HG03521 (cell line): ENCODE data around the gene DNA2.
A peak's percentile ranks its signal among the peaks of the same experiment; 100 is the strongest.
"Not testable (repeated sequence)": the region's sequence is repeated elsewhere in the genome, so short reads cannot be mapped to it uniquely, and the experiment has no call there.

Experiments used
- ATAC-seq: cut with Tn5 transposase; IDR thresholded peaks from one replicate; pipeline ENCODE4 v1.9.1; 2021; ENCODE audit warnings: mild to moderate bottlenecking, moderate library complexity; ENCODE audit not compliant: unreplicated experiment

The DNA2 gene

DNA sequence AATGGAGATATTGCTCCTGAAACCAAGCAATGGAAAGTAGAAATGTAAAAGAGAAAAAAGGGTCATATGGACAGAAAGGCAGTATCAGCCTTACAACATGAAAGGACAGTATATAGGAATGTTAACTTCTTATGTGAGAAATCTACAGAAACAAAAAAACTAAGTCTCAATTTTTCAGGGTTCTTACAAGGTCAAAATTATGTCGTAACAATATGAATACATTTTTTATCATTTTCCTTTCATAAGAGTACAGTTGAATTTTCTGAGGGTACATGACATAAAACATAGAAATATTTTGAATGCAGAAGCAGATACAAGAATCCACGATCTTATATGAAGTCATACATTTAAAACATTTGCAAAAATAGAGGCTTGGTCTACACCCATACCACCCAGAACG is 10.7 kb downstream of the DNA2 start:
- ATAC-seq, result no peak

DNA sequence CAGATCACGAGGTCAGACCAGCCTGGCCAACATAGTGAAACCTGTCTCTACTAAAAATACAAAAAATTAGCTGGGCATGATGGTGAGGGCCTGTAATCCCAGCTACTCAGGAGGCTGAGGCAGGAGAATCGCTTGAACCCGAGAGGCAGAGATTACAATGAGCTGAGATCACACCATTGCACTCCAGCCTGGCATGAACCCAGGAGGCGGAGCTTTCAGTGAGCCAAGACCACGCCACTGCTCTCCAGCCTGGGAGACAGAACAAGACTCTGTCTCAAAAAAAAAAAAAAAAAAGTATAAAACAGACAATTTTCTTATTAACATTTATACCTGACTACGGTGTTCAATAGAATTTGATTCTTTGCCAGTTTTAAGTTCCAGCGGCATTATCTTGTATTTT is 22.1 kb downstream of the DNA2 start:
- not testable (repeated sequence) for ATAC-seq

DNA sequence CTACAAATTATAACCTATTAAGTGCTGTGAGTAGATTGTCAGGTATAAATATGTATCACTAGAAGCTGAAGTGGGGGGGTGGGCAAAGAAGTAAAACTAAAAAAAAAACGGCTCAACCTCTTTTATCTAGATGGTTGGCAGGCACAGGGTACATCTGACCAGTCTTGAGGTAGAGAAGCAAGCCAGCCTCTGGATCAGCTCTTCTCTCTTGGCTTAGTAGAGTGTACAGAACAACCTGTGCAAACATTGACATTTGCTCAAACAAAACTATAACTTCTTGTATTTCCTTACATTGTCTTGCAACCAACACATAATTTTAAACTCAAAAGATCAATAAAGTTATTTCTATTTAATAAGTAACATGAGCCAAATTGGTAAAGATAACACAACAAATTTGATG is 25.6 kb downstream of the DNA2 start:
- no peak for ATAC-seq

DNA sequence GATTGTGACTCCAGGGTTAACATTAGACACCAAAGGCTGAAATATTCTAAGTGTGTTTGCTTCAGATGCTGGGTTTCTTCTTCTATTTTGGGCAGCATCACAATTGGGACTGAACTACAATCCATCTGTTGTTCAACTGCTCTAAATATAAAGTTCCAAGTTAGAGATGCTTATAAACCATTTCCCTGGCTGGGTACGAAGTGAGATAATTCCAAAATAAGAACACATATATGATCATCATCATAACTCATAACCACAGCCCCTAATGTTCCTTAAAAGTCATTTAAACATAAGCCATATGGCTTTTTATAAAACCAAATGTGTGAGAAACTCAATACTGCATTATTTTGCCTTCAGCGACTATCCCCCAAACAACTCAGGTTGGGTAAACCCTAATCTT is 28.8 kb downstream of the DNA2 start:
- ATAC-seq, result no peak

GRCh38 chr10:68440898-68441297 is 30.9 kb downstream of the DNA2 start:
- ATAC-seq, result no peak

- ATAC-seq, result no peak
Observed at GRCh38 chr10:68435803-68436202, 36.0 kb downstream of the DNA2 start.

DNA sequence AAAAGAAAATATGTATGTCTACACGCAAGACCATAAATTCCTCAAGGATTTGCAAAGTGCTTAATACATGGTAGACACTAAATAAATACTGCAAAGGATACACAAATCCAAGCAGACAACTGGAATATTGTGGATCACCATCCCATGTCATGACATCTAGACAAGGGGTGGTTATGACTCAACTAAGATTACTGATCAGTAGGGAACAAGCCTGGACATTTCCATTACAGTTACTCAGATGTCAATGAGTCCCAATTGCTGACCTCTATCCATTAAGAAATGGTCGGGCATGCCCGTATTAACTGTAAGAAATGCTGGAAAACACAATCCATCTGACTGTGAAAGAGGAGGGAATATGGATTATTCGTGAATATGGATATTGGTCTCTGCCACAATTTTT is 37.1 kb downstream of the DNA2 start:
- ATAC-seq, result no peak

- ATAC-seq, result no peak
Observed at GRCh38 chr10:68428396-68429104, 43.2 kb downstream of the DNA2 start.

DNA sequence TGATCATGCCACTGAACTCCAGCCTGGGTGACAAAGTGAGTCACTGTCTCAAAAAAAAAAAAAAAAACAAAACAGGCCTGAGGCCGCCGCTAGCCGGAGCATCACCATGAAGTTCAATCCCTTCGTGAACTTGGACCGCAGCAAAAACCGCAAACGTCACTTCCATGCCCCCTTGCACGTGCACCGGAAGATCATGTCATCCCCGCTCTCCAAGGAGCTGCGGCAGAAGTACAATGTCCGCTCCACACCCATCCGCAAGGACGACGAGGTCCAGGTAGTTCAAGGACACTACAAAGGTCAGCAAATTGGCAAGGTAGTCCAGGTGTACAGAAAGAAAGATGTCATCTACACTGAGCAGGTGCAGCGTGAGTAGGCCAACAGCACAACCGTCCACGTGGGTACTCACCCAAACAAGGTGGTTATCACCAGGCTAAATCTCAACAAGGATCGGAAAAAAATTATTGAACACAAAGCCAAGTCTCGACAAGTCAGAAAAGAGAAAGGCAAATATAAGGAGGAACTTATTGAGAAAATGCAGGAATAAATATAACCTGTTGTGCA is 47.2 kb downstream of the DNA2 start:
- no peak for ATAC-seq

GRCh38 chr10:68423522-68423921 is 48.3 kb downstream of the DNA2 start:
- no peak for ATAC-seq

- no peak for ATAC-seq
Observed at GRCh38 chr10:68419376-68419775, 52.4 kb downstream of the DNA2 start.

- ATAC-seq, result no peak
Observed at GRCh38 chr10:68408898-68409518, 62.8 kb downstream of the DNA2 start.

GRCh38 chr10:68406815-68407548 is 64.8 kb downstream of the DNA2 start, which contains the start of gene RUFY2:
Gene RUFY2 (minus strand): TSS chr10:68407277. CDS start chr10:68407189, 88 bp downstream.
- peak; percentile 97 for ATAC-seq

- ATAC-seq, result peak; percentile 27
Observed at GRCh38 chr10:68406111-68406814, 65.5 kb downstream of the DNA2 start.

GRCh38 chr10:68403701-68404100 is 68.1 kb downstream of the DNA2 start:
- ATAC-seq, result no peak

DNA sequence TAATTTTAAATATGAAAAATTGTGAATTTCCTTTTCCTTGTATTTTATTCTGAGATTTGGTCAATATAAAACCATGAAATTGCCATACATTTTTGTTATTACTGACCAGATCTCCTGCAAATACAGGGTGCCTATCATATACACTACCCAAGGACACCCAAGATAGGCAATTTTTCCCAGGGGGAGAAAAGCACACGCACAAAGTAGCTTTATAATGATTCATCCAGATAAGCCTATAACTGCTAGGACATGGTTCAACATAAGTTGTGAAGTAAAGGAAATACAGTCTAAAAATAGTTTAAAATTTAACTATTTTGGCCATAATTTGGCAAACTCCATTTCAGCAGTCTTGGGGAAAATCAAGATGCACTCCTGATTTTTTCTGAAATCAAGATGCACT is 69.5 kb downstream of the DNA2 start:
- no peak for ATAC-seq

- no peak for ATAC-seq
Observed at GRCh38 chr10:68397005-68397404, 74.8 kb downstream of the DNA2 start.

DNA sequence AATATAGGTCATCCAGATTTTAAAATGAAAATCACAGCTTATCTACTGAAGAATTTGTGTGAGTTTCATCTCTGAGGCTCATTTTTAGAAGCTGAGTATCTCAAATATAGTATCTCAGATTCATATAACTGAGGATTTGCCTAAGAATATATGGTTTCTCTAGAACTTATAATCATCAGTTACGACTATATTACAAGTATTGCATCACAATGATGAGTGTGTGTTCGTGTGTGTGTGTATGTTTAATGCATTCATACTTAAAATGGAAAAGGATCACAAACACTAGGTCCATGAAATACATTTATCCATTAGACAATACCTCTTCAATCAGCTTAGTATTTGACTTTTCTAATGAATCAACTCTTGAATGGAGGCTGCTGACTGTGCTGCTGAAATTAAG is 86.0 kb downstream of the DNA2 start:
- ATAC-seq, result no peak

DNA sequence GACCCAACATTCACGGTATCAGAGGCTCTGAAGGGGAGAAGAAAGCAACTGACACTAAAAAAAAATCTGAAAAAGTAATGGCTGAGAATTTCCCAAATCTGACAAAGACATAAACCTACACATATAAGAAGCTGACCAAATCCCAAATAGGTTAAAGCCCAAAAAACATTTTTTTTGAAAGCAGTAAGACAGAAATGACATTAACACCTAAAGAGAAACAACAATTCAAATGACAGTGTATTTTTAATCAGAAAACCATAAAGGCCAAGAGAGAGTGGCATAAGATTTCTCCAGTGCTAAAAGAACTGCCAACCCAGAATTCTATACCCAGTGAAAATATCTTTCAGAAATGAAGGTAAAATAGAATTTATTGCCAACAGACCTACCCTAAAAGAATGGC is 100.2 kb downstream of the DNA2 start:
- ATAC-seq, result no peak

- ATAC-seq, result no peak
Observed at GRCh38 chr10:68367121-68367520, 104.7 kb downstream of the DNA2 start.

DNA sequence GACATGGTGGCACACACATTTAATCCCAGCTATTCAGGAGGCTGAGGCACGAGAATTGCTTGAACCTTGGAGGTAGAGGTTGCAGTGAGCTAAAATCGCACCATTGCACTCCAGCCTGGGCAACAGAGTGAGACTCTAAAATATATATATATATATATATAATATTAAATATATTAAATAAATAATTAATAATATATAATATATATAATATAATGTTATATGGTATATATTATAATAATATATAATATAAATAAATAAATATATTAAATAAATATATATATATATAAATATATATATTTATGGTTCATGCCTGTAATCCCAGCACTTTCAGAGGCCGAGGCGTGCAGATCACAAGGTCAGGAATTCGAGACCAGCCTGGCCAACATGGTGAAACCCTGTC is 105.2 kb downstream of the DNA2 start:
- ATAC-seq, result no peak
